Prostate gland (tissue), 2 donors: ENCODE data around the gene INAFM2. TPM values are rescaled to one million over a fixed set of nuclear protein-coding genes. Genes with fewer than 3 reads are reported as not detected.

Source experiments
- DNase-seq: peaks from one replicate; pipeline ENCODE4 v3.0.0-alpha.2; 2019; ENCODE audit warnings: low spot score
- H3K27ac ChIP-seq, 2 donors: fragments of 200-600 bp; sonication (generic); 2 replicates each; pipeline ENCODE4 v1.5.1; 2017 to 2019
- H3K27me3 ChIP-seq: fragments of 200-600 bp; sonication (generic); replicated peaks from 2 replicates; pipeline ENCODE4 v1.5.1; 2019; ENCODE audit not compliant: insufficient read depth
- H3K36me3 ChIP-seq, 2 donors: fragments of 200-600 bp; sonication (generic); 1 replicate in 1 of 2; 2 replicates in 1 of 2; pipeline versions ENCODE4 v1.5.1 to v1.8.1; 2017 to 2019
- H3K4me1 ChIP-seq: fragments of 200-600 bp; sonication (generic); replicated peaks from 2 replicates; pipeline ENCODE4 v1.5.1; 2019
- H3K4me3 ChIP-seq, 2 donors: fragments of 200-600 bp; sonication (generic); 2 replicates each; pipeline ENCODE4 v1.5.1; 2017 to 2019
- H3K9me3 ChIP-seq: fragments of 200-600 bp; sonication (generic); 2 replicates; pipeline ENCODE4 v1.5.1; 2017
- POLR2A ChIP-seq: fragments of 450-650 bp; IDR thresholded peaks from one replicate; pipeline ENCODE4 v1.6.1; 2016; ENCODE audit warnings: antibody characterized with exemption, mild to moderate bottlenecking
- POLR2AphosphoS5 ChIP-seq: sonication (generic); formaldehyde crosslinking; IDR thresholded peaks from one replicate; pipeline ENCODE4 v1.6.1; 2017; ENCODE audit warnings: antibody characterized with exemption
- WGBS: methylation state at CpG from one replicate; pipeline ENCODE4 v1.1.5; 2018; 5-methylcytosine and 5-hydroxymethylcytosine counted together
- intact Hi-C: fragments of 100-400 bp; cut with DNase I; formaldehyde crosslinking; loops from one replicate; pipeline ENCODE4 v1.14.2; 2022
- total RNA-seq, 2 donors: library from RNA; depleted of rRNA; stranded (reverse); fragments of >200 nt; gene quantifications; one replicate each; pipeline ENCODE4 v1.1.0, GENCODE V29; 2016
- TF ChIP-seq, protein P1 (sequence below), 4 experiments: fragments of 200-600 bp in 2 of 4; fragments of 450-650 bp in 2 of 4; sonication (generic) in 2 of 4; IDR thresholded peaks; 1 replicate in 3 of 4; 2 replicates in 1 of 4; pipeline ENCODE4 v1.5.1; 2016 to 2019; ENCODE audit warnings: antibody characterized with exemption in 4 of 4, mild to moderate bottlenecking in 2 of 4, moderate library complexity in 2 of 4

INAFM2 gene
- total RNA-seq, 2 donors from 2014 or later = 18.7 to 24.3 TPM

- intact Hi-C loops = loop anchor here (10.0 kb wide), 1 partner anchor 78 kb away; no protein-coding TSS in a partner anchor
- TF ChIP-seq, protein P1, sequence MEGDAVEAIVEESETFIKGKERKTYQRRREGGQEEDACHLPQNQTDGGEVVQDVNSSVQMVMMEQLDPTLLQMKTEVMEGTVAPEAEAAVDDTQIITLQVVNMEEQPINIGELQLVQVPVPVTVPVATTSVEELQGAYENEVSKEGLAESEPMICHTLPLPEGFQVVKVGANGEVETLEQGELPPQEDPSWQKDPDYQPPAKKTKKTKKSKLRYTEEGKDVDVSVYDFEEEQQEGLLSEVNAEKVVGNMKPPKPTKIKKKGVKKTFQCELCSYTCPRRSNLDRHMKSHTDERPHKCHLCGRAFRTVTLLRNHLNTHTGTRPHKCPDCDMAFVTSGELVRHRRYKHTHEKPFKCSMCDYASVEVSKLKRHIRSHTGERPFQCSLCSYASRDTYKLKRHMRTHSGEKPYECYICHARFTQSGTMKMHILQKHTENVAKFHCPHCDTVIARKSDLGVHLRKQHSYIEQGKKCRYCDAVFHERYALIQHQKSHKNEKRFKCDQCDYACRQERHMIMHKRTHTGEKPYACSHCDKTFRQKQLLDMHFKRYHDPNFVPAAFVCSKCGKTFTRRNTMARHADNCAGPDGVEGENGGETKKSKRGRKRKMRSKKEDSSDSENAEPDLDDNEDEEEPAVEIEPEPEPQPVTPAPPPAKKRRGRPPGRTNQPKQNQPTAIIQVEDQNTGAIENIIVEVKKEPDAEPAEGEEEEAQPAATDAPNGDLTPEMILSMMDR (IDR thresholded peaks at IDR 0.05) = no peak
- TF ChIP-seq POLR2A (no peak), POLR2AphosphoS5 (no peak)
- Histone ChIP-seq H3K27ac (no peak overlapping the region), H3K9me3 (no peaks in the 10 kb centered on the region), H3K36me3 (no peaks in the 10 kb centered on the region), H3K27me3 (peaks cover 5% of the 10 kb centered on the region), H3K4me1 (no peaks in the 10 kb centered on the region), H3K4me3 (no peak overlapping the region)
- DNase-seq = no peak
- 100% methylated on average over 5 of the region's 7 CpGs for WGBS
These were observed 36.7 kb upstream of the INAFM2 start for GRCh38 chr15:40286794-40287193.

DNA sequence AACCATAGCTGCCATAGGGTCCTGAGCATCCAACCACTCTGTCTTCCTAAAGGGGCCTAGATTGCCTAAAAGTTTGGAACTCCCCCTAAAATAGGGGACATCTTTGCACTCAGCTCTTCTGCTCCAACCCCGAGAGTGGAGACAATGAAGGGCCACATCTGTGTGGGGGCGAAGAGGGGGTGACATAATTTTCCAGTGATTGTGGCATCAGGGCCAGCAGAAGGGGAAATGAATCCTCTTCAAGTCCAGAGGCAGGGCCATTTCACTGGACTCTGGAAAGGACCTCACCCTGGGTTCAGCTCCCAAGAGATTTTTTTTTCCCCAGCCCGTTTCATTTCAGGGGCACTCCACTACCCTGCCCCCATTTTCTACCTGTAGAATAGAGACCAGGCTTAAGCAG lies 36.0 kb upstream of the INAFM2 start:
- Histone ChIP-seq H3K9me3 (no peaks in the 10 kb centered on the region), H3K4me3 (no peak overlapping the region), H3K27ac (no peak overlapping the region), H3K36me3 (no peaks in the 10 kb centered on the region), H3K27me3 (peaks cover 5% of the 10 kb centered on the region), H3K4me1 (no peaks in the 10 kb centered on the region)
- WGBS = 92% methylated on average over 3 of the region's 3 CpGs
- TF ChIP-seq POLR2AphosphoS5 = no peak
- TF ChIP-seq, protein P1 (IDR thresholded peaks at IDR 0.05) = no peak
- no peak for TF ChIP-seq POLR2A
- intact Hi-C loops = loop anchor here (10.0 kb wide), 1 partner anchor 77 kb away; no protein-coding TSS in a partner anchor
- DNase-seq = no peak

GRCh38 chr15:40287968-40288367 lies 35.5 kb upstream of the INAFM2 start:
- no peaks in the 10 kb centered on the region for H3K4me1 ChIP-seq
- no peak overlapping the region for H3K4me3 ChIP-seq
- no peak overlapping the region for H3K27ac ChIP-seq
- 78% methylated on average over 4 of the region's 4 CpGs for WGBS
- H3K9me3 ChIP-seq = no peaks in the 10 kb centered on the region
- TF ChIP-seq POLR2AphosphoS5 = no peak
- no peak for TF ChIP-seq POLR2A
- TF ChIP-seq, protein P1 (IDR thresholded peaks at IDR 0.05) = no peak
- H3K36me3 ChIP-seq = no peaks in the 10 kb centered on the region
- DNase-seq = no peak
- H3K27me3 ChIP-seq = peaks cover 4% of the 10 kb centered on the region
- intact Hi-C loops = loop anchor here (10.0 kb wide), 1 partner anchor 77 kb away; no protein-coding TSS in a partner anchor

GRCh38 chr15:40289140-40289775 lies 34.2 kb upstream of the INAFM2 start:
- H3K4me1 ChIP-seq = no peaks in the 10 kb centered on the region
- H3K36me3 ChIP-seq = no peaks in the 10 kb centered on the region
- TF ChIP-seq POLR2AphosphoS5 = no peak
- TF ChIP-seq, protein P1 (IDR thresholded peaks at IDR 0.05) = no peak
- TF ChIP-seq POLR2A = no peak
- DNase-seq = peak; percentile 46
- H3K27ac ChIP-seq = no peak overlapping the region
- H3K27me3 ChIP-seq = no peaks in the 10 kb centered on the region
- intact Hi-C loops = loop anchor here (10.0 kb wide), 1 partner anchor 76 kb away; no protein-coding TSS in a partner anchor
- WGBS = 60% methylated on average over 6 of the region's 6 CpGs
- no peak overlapping the region for H3K4me3 ChIP-seq
- H3K9me3 ChIP-seq = no peaks in the 10 kb centered on the region

- Histone ChIP-seq H3K9me3 (no peaks in the 10 kb centered on the region), H3K4me1 (no peaks in the 10 kb centered on the region), H3K27ac (no peak overlapping the region), H3K27me3 (no peaks in the 10 kb centered on the region), H3K4me3 (no peak overlapping the region), H3K36me3 (no peaks in the 10 kb centered on the region)
- DNase-seq = no peak
- no peak for TF ChIP-seq POLR2A
- WGBS = 38% methylated on average over 12 of the region's 12 CpGs
- intact Hi-C loops = no loop called here
These were observed 33.0 kb upstream of the INAFM2 start for GRCh38 chr15:40290545-40290917.
